WI38 (cell line): ENCODE data around the gene CLCA2.

Experiments used
- H3K4me3 ChIP-seq: 2 replicates; pipeline ENCODE4 v1.5.1; 2011; ENCODE audit warnings: low read depth, mild to moderate bottlenecking, control low read depth, low read length
- TF ChIP-seq, protein P1 (sequence below): IDR thresholded peaks from 2 replicates; pipeline ENCODE4 v1.5.1; 2012; ENCODE audit warnings: low read depth, mild to moderate bottlenecking, control low read depth, low read length

CLCA2 gene

DNA sequence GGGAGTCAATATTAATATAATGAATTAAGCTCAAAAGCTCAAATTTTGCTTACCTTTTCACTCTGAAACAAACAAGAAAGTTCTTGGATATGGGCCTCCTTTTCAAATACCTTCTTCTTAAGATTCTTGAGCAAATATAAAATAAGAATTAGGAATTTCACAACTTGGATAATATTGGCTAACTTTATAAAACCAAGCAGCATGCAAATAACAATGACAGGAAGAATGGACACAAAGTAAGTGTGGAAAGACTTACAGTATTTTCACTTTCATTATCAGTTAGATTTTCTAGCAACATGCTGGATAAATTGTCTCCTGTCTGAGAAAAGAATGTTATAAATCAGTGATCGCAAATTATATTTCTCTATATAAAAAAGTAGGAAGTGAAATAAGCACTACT is 41.1 kb upstream of the CLCA2 start:
- TF ChIP-seq, protein P1, sequence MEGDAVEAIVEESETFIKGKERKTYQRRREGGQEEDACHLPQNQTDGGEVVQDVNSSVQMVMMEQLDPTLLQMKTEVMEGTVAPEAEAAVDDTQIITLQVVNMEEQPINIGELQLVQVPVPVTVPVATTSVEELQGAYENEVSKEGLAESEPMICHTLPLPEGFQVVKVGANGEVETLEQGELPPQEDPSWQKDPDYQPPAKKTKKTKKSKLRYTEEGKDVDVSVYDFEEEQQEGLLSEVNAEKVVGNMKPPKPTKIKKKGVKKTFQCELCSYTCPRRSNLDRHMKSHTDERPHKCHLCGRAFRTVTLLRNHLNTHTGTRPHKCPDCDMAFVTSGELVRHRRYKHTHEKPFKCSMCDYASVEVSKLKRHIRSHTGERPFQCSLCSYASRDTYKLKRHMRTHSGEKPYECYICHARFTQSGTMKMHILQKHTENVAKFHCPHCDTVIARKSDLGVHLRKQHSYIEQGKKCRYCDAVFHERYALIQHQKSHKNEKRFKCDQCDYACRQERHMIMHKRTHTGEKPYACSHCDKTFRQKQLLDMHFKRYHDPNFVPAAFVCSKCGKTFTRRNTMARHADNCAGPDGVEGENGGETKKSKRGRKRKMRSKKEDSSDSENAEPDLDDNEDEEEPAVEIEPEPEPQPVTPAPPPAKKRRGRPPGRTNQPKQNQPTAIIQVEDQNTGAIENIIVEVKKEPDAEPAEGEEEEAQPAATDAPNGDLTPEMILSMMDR, result no peak
- H3K4me3 ChIP-seq, result no peak overlapping the region

DNA sequence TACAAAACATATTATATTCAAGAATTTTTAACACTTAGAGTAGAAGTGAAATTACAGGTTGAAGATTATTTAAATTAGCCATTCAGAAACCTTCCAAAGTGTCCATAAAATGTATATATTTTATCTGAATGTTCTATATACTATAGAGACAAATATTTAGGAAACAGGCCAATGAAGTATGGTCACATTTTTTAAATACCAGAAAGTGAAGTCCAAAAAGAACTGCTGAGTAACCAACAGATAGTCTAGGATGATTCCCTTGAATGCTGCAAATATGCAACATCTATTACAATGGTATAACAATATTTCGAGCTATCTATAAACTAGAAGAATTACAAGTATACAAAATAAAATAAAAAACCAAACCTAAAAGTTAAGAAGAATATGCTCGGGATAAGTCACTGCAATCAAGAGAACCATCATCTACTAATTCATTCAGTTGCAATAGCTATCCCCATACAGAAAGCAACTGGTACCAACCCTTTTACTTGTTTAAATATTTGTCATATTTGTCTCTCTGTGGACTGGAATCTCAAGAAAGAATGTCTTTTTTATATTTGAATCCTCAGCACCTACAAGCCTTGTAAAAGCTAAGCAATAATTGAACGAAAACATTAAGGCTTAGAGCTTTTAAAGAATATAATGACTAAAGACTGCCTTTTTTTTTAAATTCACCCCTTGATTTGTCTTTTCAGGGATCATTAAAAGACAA is 35.9 kb upstream of the CLCA2 start:
- no peak overlapping the region for H3K4me3 ChIP-seq
- TF ChIP-seq, protein P1, result no peak

DNA sequence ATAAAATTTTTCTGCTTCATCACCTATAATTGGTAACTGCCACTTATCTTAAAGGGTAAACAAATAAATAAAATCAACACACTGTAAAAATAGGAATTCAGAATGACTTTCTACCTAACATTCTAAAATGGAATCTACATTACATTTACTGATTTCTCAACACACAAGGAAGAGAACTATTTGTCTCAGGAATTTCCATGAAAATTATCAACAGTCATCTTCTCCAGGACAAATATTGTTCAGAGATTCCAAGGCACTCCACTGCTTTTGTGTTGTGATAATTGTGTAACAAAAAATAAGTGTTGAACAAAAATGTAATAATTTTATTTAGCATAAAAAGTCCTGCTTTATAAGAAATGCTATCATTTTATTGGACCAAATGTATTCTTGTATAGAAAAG is 35.2 kb upstream of the CLCA2 start:
- no peak overlapping the region for H3K4me3 ChIP-seq
- TF ChIP-seq, protein P1, result no peak

DNA sequence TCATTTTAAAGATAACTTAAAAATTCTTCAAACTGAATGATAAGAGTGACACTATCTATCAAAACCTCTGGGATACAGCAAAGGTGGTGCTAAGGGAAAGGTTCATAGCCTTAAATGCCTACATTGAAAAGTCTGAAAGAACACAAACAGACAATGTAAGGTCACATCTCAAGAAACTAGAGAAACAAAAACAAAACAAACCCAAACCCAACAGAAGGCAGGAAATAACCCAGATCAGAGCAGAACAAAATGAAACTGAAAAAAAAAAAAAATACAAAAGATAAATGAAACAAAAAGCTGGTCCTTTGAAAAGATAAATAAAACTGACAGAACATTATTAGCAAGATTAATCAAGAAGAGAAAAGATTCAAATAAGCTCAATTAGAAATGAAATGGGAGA is 34.7 kb upstream of the CLCA2 start:
- no peak overlapping the region for H3K4me3 ChIP-seq
- TF ChIP-seq, protein P1, result no peak

DNA sequence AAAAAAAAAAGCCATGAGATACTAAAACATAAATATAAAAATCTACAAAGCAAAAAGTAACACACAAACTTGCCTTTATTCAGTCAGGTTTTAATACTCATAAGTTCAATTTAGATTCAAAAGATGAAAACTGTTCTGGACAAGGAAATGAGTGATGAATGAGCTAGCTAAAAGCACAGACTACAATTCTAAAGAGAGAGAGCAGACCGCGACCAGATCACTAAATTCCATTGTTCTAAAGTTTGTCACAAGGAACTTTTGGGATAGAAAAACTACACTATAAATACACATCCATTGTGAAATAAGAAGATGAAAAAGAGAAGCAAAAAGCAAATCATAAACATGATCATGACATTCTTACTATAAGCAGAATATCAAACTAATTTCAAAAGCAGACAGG is 29.6 kb upstream of the CLCA2 start:
- TF ChIP-seq, protein P1, result no peak
- H3K4me3 ChIP-seq, result no peak overlapping the region

DNA sequence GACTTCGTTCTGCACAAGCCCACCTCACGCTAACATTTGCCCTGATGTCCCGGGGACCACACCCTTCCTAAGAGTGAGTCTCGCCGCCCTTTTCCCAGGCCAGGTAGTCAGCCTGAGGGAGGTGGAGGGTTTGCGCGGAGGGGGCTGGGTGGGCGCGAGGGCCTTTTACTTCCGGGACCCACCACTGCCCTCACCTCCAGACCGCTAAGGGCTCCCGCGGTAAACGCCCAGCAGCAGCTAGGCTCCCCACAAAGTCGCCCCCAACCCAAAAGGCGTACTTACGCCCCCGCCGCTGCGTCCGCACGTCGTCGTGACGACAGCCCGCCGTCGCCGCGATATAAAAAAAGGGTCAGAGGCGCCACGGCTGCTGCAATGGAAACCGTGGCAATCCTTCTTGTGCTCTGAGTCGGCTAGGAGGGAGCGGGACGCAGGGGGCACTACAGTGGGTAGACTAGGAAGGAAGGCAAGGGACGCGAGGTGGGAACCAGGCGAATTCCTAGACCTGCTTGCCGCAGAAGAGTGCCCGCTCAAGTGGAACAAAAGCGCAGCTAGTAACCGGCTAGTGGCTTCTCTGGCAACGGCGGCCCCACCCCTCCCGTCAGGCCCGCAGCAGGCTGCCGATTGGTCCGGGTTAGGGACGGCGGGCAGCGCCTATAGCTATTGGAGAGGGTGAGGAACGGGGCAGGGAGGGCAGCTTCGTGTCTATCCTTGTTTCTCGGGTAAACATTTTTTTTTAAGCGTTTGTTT is 28.0 kb upstream of the CLCA2 start, which contains the start of gene ODF2L:
TSS of gene ODF2L (minus strand) at position 573 of the 747 bp plus-strand sequence. CDS start 9,296 bp downstream, outside the sequence.
- peak within 1 kb of the TSS; percentile 89 for H3K4me3 ChIP-seq
- TF ChIP-seq, protein P1, result no peak

DNA sequence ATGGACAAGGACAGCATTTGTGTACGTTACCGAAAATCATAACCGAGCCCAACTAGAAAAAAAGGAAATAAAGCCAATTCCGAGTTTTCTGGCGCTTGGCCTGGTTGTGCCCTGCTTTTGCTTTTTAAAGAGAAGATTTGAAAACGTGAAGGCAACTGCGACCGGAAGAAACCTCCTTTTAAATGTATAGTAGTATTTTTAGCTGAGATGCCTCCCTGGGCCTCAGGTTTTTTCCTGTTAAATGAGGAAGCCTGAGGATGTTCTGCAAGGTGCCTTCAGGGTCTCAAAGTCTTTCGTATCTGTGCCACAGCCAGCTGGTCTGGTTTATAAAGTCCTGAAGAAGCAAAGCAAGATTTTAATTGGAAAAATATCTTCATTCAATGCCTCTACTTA is 27.5 kb upstream of the CLCA2 start:
- TF ChIP-seq, protein P1, result no peak
- peak overlapping the region; percentile 89 for H3K4me3 ChIP-seq
